ENCODE measurements around the gene ZCRB1.

ZCRB1 gene

GRCh38 chr12:42275499-42275898 lies 50.4 kb downstream of the ZCRB1 start:
- no peak for DNase-seq

GRCh38 chr12:42273706-42274105 lies 52.2 kb downstream of the ZCRB1 start:
- no peak for DNase-seq

- DNase-seq, result no peak
Observed at GRCh38 chr12:42270596-42270995, 55.3 kb downstream of the ZCRB1 start.

- no peak for DNase-seq
Observed at GRCh38 chr12:42267413-42268190, 58.3 kb downstream of the ZCRB1 start.

- no peak for DNase-seq
Observed at GRCh38 chr12:42266579-42267230, 59.2 kb downstream of the ZCRB1 start.

- DNase-seq, result no peak
Observed at GRCh38 chr12:42262271-42262670, 63.6 kb downstream of the ZCRB1 start.
